GM19238 (cell line): Measurements from ENCODE around the gene BRAT1.

Source experiments
- DNase-seq: peaks from one replicate; pipeline ENCODE4 v3.0.0; 2011; ENCODE audit warnings: low spot score; ENCODE audit not compliant: insufficient read length

Gene BRAT1

DNA sequence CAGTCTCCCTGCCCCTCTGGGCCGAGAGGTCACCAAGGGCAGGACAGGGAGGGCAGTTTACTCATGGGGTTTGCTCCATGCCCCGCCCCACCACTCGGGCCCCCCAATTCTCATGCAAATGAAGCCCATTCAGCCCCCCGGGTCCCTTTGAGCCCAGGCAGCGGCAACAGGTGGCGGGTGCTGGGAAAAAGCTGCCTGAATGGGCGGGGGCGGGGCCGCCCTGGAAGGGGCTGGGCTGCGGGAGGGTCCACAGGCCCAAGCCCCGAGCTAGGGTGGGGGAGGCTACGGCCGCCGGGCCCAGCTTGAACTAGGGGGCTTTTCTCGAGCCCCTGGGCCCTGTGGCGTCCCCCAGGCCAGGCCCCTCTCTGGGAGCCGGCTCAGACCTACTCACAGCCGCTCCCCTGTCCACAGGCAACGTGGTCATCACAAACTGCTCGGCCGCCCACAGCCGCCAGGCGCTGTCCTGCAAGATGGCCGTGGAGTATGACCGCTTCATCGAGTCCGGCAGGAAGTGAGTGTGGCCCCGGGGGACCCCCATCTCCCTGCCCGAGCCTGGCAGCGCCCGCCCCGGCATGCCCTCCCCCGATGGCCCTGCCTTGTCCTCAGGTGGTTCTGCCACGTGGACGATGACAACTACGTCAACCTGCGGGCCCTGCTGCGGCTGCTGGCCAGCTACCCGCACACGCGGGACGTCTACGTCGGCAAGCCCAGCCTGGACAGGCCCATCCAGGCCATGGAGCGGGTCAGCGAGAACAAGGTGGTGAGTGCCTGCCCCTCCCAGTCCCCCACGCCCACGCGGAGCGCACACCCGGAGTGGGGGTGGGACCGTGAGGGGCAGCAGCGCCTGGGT, 30.3 kb downstream of the BRAT1 start:
- DNase-seq: no peak

DNA sequence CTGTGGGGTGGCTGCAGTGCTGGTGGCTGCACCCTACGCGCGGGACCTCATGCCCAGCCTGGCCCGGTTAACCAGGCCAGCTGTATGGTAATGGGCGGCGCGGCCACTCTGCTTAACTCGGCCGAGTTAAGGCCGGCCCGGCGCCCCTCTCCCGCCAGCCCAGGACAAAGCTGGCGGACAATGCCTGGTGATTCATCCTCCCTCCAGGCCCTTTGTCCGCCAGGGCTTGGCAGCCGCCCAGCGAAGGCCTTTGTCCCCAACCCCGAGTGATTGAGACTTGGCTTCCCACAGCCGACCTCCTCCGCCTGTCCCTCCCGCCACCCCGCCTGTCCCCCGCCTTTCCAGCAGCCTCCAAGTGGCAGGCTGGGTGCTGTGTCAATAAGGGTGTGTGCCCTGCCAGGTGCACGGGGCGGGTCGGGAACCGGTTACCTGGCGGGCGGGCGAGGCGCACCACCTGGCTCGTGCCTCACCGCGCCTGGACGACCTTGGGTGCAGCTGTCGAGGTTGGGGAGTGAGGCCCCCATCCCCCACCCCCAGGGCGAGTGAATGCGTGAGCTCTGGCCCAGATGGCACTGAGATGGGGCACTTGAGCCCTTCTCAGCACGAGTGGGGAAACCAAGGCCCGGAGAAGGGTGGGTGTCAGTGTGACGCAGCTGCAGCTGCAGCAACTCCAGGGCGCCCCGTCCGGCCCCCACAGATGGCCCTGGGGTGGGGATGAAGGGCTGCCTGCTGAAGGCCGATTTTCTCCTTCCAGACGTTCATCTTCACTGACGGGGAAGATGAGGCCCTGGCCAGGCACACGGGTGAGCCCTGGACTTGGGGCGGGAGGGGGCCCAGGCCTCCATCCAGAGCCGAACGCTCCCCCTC, 31.1 kb downstream of the BRAT1 start:
- no peak for DNase-seq

DNA sequence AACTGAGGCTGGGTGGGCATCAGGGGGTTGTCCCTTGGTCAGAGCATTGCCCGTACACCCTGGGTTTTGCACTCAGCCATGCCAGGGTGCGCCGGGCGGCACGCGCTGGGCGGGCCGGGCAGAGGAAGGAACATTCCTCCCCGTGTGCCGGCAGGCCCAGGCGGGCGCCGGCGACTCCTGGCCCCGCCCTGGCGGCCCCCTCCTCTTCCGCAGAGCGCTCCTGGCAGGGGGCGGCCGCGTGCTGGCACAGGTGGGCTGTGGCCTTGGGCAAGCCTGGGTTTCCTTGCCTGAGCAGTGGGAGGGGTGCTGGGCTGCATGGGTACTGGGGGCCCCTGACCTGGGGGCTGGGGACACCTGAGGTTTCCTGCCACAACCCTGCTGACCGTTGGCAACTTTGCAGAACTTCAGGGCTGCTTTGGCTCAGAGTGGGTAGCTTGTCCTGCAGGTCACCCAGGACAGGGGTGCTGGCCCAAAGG, 31.8 kb downstream of the BRAT1 start:
- DNase-seq: no peak

DNA sequence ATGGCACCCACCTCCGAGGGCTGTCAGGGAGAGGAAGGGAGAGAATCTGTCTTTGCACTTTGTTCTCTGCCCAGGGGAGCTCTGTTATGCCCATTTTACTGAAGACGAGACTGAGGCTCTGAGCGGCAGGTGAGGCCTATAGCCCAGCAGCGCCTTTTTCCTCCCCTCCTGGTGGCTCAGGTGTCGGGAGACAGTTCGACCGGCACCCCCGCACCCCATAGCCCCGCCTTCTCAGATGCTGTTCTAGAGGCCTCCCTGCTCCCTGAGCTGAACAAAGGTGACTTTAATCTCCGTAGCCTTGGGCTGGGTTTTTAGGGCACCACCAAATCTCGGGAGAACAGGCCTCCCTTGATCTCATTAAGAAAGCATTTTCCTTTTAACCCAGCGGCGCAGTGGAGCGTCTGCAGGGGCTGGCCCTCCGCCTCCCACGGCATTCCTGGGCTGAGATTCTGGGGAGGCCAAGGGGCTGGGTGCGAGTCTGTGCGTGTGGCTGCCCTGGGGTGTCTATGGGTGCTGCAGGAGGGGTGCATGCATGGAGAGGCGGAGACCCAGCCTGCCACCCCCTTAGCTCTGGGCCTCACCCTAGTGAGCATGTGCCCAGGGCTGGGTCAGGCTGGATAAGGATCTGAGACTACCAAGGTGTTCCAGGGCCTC, 32.4 kb downstream of the BRAT1 start:
- DNase-seq: no peak

DNA sequence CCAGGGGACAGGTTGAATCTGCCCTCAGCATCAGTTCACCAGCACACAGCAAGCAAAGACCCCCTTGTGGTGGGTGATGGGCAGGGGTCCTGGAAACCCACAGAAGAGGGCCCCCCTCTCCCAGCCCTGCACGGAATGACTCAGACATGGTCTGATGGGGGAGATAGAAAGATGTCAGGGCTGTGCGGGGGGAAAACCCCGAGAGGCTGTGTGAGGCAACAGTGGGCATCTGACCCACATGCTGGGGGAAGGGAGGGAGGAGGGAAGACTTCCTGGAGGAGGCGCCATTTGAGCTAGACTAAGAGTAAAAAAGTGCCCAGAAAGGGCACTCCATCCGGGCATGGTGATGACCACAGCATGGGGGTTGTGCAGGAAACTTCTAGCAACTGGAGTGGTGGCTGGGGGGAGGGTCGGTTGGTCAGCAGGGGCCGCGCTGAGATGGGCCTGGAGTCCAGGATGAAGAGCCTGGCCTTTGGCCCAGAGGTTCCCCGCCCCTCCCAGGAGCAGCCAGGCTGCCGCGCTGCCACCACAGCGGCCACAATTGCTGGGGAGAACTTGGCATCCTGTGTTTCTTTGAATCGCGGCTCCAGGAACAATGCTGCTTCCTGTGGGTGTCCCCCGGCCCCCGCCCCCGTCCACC, 33.3 kb downstream of the BRAT1 start:
- DNase-seq: no peak

DNA sequence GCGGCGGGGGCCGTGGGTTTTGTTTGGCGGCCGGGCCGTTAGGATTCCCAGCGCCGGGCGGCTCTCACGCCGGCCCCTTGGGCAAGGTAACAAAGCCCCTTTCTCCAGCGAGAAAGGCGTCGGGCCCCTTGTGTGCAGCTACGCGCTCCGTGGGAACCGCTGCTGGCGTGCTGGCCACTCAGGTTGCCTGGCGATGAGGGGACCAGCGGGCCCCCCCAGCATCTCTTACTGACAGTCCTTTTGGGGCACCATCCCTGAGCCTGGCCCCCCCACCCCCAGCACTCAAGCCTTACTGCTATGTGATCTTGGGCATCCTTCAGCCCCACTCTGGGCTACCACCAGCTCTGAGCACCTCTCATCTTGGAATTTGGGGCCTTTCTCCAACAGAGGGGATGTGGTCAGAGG, 34.0 kb downstream of the BRAT1 start:
- no peak for DNase-seq

DNA sequence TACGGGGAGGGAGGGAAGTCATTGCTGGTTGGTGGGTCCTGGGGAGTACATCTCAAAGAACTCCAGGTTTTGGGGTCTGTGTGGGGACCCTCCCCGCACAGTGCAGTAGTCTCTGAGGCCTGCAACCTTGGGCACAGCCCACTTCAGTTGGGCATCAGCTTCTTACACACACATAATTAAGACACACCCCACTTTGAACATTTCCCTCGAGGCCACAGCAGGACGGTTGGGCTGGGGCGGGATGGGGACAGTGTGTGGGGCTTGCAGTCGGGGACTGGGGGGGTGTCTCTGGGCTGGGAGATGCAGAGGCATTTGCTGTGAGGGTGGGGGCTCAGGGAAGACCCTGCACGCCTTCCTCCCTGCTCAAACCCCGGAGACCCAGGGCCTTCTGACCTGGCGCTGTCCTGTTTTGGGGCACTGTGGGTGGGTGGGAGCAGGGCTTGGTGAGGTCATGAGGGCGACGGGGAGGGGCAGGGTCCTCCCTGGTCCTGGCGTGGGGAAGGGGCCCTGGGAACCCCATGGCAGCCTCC, 34.5 kb downstream of the BRAT1 start:
- no peak for DNase-seq

DNA sequence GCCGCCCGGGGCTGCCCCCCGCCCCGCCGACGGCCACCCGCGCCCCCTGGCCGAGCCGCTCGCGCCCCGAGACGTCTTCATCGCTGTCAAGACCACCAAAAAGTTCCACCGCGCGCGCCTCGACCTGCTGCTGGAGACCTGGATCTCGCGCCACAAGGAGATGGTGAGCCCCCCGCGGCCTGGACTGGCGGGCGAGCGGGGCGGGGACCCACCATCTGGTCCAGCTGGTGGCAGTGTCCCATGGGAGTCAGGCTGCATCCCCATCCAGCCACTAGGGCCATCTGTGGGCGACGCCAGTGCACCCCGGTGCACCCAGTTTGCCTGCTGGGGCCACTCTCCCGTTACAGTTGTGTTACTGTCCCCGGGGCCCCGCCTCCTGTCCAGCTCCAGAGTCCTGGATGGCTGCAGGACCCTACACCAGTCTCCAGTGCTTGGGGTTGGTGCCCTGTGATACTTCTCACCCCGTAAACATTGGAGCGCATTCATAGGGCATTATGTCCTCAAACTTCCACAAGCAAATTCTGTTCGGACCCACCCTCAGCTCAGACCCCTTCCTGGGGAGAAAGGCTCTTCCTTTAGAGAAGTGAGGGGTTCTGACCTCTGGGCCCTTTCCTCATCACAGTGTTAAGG, 35.1 kb downstream of the BRAT1 start:
- no peak for DNase-seq

DNA sequence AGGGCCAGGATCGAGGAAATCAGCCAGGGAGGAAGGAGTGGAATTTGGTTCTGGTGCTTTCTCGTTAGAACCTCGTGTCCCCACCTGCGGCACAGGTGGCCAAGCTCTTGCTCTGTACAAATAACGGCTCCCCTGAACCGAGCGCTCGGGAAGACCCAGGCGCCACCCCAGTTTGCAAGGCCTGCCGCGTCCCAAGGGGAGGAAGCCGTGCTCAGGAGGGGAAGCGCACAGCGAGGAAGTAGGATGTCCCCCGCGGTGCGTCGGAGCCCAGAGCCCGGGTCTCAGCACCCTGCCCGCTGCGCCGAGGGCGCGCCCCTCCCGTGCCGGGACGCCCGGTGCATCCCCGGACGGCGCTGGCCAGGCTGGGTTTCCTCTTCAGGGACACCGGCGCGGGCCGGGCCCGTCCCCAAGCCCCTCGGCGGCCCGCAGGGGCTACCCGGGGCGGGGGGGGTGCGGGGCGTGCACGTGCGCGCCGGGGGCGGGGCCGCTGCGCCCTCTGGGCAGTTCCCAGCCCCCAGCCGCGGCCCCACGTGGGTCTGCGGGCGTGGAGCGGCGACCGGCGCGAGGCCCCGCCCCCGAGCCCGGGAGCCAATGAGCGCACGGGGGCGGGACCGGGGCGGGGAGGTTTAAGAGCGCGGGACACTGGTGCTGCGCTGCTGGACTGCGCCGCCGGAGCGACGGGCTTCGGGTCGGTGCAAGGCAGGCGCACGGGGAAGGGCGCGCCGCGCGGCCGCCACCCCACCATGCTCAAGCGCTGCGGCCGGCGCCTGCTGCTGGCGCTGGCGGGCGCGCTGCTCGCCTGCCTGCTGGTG, 36.0 kb downstream of the BRAT1 start, which contains the start of gene LFNG:
TSS of gene LFNG (plus strand) at position 656 of the 812 bp plus-strand sequence. CDS start at position 744, 88 bp downstream.
- peak; percentile 99 for DNase-seq

DNA sequence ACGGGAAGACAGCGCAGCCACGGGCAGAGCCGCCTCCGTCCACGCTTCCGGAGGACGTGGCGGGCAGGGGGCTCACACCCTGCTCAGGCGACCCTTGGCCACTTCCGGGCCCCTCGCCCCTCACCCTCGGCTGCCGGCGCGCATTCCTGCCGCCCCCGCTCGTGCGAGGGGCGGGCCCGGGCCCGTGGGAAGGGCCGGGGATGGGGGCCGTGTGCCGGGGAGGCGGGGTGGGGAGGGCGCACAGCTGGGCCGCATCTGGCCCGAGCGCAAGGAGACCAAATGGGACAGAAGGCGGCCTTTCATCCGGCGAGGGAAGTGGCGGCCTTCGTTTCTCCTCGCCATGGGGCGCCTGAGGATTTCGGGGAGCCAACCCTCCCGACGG, 36.6 kb downstream of the BRAT1 start:
- no peak for DNase-seq

DNA sequence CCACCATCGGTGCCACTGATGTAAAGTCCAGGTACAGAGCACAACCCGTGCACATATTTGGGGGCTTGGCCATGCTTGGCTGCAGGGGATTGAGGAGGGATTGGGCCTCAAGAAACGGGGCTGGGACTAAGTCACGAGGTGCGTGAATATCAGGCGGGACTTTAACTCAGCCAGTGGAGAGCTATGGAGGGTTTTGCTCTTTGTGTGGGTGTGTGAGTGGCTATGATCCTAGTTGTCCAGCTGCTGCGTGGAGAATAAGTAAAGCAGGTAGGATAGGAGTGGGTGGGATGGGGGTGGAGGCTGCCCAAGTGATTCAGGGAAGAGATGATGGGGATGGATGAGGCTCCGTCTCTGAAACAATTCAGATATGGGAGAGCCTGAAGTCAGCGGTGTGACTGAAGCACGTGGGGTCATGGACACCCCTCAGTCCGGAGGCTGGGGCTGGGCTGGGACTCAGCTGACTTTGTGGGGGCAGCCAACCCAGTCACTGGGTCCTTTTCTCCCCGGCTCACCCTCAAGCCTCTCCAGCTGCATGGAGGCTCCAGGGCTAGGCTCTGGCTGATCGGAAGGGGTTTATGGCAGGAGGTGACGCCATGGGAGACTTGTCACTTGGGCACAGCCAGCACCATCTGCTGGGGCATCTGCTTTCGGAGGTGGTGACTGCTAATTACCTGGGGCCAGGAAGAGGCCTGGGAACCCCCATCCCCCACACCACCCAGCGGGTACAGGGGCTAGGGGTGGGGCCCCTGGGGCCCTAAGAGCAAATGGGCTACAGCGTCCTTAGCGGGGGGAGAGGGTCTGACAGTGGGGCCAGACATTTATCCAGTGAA, 37.4 kb downstream of the BRAT1 start:
- DNase-seq: no peak

DNA sequence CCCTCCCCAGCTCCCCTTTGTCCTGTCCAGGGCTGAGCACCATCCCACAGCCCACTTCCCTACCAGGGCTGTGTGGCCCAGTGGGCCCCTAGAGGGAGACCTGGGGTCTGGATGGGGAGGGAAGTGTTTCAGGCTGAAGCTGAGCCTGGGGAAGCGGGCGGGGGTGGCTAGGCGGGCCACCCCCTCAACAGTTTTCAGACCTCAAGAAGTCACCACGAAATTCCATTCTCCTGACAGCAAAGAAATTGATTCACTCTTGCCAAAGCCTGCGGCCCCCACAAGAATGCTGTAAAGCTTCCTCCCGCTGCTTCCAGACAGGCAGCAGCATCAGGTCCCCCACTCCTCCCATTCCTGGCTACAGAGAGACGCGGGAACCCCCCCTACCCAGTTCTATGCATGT, 38.3 kb downstream of the BRAT1 start:
- no peak for DNase-seq

DNA sequence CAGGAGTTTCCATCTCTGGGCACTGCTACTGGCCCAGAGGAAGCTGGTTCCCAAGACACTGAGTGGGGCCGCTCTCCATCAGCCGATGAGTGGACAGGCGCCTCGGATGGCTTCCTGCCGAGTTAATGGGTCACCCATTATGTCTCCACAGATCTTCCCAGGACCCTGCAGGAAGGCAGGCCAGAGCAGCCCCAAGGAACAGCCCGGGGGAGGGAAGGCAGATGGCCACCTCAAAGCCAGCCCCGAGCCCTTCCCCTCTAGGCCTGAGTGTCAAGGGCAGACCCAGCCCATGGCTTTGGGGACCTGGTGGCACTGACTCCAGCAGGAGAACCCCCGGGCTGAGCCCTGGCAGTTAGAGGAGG, 39.1 kb downstream of the BRAT1 start:
- DNase-seq: no peak

DNA sequence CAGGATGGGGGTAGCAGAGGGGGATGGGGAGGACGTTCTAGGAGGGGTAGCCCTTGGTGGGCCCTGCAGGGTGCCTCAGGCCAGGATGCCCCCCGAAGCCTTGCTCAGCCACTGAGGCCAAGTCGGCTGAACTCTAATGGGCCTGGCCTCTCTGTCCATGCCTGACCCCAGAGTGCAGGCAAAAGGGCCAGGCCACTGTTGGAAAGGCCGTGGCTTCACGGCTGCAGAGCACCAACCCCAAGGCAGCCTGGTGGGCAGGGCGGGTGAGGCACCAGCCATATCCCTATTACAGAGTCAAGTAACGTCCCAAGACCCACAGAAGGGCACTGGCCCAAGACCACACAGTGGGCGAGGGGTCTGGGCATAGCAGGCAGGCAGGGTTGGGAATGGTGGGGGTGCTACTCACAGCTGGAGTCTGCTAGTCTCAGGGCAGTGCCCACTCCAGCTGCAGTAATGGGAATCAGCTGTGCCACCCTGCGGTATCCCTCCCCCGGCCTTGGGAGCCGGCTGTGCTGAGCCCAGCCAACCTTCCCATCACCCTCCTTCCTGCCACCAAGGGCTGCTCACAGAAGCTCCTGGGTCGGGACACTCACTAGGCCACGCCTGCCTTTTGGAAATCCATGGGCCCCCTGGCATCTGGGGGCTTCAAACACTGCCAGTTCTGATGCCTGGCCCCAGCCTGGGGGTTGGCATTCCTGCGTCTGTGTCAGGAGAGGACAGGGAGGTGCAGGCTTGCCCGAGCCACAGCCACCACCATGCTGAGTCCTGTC, 39.7 kb downstream of the BRAT1 start:
- DNase-seq: no peak

DNA sequence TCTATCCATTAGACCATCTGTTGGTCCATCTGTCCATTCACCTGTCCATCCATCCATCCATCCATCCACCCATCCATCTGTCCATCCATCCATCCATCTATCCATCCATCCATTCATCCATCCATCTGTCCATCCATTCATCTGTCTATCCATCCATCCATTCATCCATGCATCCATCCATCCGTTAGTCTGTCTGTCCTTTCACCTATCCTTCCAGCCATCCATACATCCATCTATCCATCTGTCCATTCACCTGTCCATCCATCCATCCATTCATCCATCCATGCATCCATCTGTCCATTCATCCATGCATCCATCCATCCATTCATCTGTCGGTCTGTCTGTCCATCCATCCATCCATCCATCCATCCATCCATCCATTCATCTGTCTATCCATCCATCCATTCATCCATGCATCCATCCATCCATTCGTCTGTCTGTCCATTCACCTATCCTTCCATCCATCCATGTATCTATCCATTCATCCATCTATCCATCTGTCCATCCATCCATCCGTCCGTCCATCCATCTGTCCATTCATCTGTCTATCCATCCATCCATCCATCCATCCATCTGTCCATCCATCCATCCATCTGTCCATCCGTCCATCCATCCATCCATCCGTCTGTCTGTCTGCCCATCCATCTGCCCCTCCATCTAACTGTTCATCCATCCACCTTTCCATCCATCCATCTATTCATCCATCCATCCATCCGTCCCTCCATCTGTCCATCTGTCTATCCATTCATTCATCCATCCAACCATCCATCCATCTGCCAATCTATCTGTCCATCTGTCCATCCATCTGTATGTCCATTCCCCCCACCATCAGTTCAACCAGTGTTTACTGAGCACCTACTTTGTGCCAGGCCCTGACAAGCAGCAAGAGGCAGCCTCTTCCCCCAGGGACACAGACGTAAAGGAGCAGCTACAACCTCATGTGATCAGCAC, 40.6 kb downstream of the BRAT1 start:
- no peak for DNase-seq

DNA sequence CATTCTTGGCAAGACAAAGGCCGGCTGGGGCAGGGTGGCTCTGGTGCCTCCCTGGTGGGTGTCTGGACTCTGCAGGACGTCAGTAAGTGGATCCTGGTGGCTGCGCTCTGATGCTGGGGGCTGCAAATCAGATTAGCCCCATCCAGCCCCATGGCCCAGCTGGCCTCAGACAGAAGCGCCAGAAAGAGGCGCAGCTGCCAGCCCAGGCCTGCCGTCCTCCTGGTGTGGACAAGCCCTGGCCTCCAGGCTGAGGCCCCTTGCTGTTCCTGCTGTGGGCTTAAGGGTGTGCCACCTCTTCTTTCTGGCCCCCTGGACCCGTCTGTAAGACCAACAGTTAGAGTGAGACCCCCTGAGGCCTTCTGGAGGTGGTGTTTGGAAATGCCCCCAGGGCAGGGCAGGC, 41.6 kb downstream of the BRAT1 start:
- no peak for DNase-seq

DNA sequence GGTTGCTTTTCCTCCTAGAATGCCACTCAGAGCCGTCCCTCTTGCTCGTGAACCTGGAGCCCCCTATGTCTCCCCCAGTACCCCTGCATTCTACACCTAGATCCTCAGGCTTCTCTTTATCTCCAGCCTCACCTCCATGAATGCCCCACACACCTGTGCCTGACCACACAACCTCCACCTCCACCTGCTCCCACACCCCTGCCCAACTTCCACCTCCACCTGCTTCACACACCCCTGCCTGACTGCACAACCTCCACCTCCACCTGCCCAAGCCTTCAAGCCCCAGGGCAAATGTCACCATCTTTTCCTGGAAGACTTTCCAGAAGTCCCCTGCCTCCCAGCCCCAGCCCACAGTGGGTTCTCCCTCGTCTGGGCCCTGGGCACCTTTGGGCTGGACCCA, 42.6 kb downstream of the BRAT1 start:
- no peak for DNase-seq
